ENCODE data around the gene NDOR1.
A peak's percentile ranks its signal among the peaks of the same experiment; 100 is the strongest.

The NDOR1 gene

GRCh38 chr9:137183980-137184595 lies 21.4 kb upstream of the NDOR1 start:
- DNase-seq: no peak

GRCh38 chr9:137184881-137185660 lies 20.4 kb upstream of the NDOR1 start:
- no peak for DNase-seq

DNA sequence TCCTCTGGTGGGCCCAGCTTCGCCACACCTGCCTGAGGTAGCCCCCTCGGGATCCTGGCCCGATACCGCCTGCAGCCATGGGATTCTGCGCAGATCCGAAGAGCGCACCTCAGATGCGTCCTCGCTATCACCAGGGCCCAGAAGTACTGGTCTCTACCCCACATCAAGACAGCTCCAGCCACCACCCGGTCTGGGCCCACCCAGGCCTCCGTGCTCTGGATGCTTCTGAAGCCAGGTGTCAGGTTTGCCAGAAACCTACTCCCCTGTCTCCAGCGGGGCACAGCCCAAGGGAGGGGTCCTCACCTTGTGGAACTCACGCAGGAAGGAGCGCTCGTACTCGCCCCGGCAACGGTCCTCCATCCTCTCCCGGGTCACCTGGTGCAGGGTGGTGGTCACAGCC lies 19.6 kb upstream of the NDOR1 start:
- DNase-seq: no peak

GRCh38 chr9:137186385-137186784 lies 19.1 kb upstream of the NDOR1 start:
- no peak for DNase-seq

- DNase-seq: no peak
These were observed 18.1 kb upstream of the NDOR1 start for GRCh38 chr9:137187386-137187785.

- DNase-seq: no peak
These were observed 17.4 kb upstream of the NDOR1 start for GRCh38 chr9:137188086-137188489.

- peak; percentile 97 for DNase-seq
These were observed 16.8 kb upstream of the NDOR1 start, which contains the start of the genes ANAPC2 and SSNA1 for GRCh38 chr9:137188490-137189296. TSS of gene ANAPC2 (minus strand) at chr9:137188560. CDS start at chr9:137188532, 28 bp downstream. TSS of gene SSNA1 (plus strand) at chr9:137188676. CDS start at chr9:137188727, 51 bp downstream.

DNA sequence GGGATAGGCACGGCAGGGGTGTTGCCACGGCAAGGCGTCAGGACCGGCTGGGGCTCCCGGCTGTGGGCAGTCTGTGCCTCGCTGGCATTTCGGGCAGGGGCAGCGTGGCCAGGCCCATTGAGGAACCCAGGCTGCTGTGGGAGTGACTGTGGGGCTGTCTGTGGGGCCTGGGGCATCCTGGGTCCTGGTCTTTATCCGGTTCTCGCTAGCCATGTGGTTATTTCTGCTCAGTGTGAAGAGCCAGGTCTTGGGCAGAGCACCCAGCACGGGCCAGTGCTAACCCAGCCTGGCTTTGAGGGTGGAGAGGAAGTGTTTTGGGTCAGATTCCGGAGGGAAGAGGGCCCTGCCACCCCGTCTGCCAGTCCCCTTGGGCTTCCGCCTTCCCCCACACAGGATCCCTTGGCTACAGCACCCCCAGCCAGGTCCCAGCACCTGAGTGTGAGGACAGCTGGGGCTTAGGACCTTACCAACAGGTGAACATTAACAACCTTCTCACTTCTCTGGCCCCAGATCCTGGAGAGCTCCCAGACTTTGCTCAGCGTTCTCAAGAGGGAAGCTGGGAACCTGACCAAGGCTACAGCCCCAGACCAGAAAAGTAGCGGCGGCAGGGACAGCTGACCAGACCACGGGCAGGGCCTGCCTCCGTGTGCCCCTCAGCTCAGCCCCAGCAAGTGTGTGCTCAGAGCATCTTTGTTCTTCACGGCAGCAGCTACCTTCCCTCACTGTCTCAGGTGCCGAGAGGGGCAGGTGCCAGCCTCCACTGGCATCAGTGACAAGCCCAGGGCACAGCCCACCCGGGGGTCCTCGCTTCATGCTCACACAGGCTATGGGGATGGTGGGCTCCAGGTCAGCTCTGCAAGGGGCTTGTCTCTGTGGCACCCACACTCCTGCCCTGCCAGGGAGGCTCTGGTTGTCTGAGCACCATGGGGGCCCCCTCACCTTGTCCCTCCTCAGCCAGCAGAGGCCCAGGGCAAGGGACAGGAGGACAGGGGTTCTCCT lies 15.9 kb upstream of the NDOR1 start:
- DNase-seq: no peak

GRCh38 chr9:137190315-137190856 lies 15.1 kb upstream of the NDOR1 start:
- DNase-seq: no peak

DNA sequence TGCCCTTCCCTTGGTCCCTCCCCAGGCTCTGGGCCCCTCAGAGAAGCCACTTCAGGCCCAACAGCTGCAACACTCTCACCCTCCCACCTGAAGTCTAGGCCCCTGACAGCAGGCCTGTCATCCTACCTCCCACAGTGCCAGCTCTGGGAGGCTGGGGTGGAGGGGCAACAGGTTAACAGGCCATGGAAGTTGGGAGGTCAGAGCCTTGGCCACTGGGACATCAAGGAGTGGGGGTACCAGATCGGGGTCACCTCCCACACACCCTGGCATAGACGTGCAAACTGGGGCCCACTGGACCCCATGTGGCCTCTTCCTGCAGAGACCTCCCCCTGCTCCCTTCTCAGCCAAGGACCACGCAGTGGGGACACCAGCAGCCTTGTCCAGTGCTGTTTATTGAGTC lies 14.3 kb upstream of the NDOR1 start:
- DNase-seq: no peak

DNA sequence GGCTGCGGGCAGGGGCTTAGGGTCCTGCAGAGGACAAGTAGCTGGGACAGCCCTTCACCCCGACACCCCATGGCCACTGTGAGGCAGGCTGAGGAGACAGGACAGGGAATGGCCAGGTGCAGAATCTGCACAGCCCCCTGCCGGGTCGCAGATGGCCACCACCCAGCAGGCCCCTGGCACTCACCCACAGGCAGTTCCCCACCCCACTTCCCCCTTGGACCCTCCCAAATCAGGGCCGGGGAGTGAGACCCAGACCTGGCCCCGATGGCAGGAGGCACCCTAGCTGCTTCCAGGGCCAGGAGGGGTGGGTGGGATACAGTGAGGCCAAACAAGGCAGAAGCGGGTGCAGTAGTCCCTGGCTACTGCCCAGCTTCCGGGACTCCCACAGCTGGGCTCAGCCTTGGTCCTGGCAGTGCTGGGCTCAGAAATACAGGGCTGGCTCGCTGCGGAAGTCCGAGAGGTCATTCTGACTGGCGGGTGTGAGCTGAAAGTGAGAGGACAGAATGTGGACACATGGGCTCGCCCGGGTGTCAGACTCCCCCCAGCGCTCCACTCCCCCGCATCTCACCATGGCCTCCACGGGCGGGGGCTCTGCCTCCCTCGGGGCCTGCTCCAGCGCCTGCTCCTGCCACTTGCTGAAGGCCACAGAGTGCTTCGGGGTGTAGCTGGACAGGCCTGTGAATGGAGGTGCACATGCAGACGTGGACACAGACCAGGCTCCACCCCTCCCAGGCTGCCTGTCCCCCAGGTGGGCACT lies 13.6 kb upstream of the NDOR1 start:
- no peak for DNase-seq

- no peak for DNase-seq
These were observed 13.1 kb upstream of the NDOR1 start for GRCh38 chr9:137192448-137192780.

- no peak for DNase-seq
These were observed 12.6 kb upstream of the NDOR1 start for GRCh38 chr9:137192859-137193258.

- DNase-seq: no peak
These were observed 11.7 kb upstream of the NDOR1 start for GRCh38 chr9:137193771-137194170.

DNA sequence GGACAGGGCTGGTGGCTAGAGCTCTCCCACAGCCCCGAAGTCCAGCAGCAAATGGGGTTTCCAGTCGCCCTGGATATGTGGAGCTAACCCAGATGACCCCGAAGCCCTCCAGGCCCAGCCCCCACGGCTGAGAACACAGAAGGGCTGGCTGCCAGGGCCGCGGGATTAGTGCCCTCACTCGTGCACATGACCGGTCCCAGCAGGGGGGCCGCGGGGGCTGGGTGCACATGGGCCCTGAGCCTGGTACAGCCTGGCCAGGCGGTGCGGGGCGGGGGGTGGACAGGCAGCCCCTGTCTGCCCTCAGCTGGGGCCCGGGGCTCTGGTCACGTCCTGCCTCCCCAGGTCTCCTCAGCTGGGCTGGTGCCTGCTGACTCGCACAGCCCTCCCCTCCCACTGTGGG lies 11.1 kb upstream of the NDOR1 start:
- no peak for DNase-seq

GRCh38 chr9:137194909-137195308 lies 10.6 kb upstream of the NDOR1 start:
- no peak for DNase-seq

GRCh38 chr9:137195525-137196220 lies 9.8 kb upstream of the NDOR1 start:
- no peak for DNase-seq

DNA sequence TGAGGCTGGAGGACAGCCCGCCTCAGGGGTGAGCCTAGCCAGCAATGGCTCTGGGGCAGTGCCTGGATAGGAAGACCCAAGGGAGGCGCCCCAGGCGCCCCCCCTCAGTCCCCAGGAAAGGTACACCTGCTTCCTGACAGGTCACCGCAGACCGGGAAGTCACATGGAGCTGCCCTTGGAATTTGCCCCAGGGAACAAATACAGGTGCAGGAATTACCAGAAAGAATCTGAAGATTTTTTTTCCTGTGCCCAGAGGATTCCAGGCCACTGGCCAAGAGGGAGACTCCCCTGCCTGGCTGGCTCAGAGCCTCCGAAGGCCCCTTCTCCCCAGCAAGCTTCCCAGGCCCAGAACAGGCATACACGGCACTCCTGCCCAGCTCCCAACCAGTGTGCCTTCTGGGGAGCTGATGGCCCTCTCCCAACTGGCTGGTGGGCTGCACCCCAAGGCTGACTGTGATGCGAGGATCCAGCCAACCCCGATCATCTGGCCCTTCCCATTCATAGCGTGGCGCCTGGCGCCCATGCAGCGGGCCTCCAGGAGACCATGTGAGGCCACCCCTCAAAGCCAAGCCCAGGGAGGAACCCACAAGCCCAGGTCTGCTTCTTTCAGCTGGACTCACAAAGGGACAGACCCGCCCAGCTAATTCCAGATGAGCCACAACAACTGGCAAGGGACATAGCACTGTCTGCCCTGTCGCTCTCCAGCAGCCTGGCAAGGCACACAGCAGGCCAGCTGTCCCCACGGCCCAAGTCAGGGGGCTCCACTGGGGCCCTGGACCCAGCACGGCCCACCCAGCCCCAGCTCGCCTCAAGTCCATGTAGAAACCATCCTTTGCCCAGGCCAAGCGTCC lies 7.2 kb upstream of the NDOR1 start:
- no peak for DNase-seq

GRCh38 chr9:137198902-137199283 lies 6.6 kb upstream of the NDOR1 start:
- DNase-seq: no peak

Measured in OCI-M1 (cell line).